SK-N-SH treated with all-trans-retinoic acid at 6 μM for 48 hours (cell line): ENCODE measurements around the gene LDLRAD2.

ENCODE experiments used
- ATAC-seq: fragments of 200-7000 bp; cut with Tn5 transposase; 3 replicates; pipeline ENCODE4 v1.9.1; 2020; ENCODE audit warnings: mild to moderate bottlenecking, moderate library complexity
- ARNTL ChIP-seq: fragments of 450-650 bp; formaldehyde crosslinking; IDR thresholded peaks from 2 replicates; pipeline ENCODE4 v1.5.0; 2020; ENCODE audit warnings: low read depth, mild to moderate bottlenecking, moderate library complexity, borderline replicate concordance
- BACH2 ChIP-seq: fragments of 250-450 bp; sonication (Bioruptor Pico); IDR thresholded peaks from 2 replicates; pipeline ENCODE4 v1.9.0; 2021; ENCODE audit warnings: mild to moderate bottlenecking, borderline replicate concordance
- CSDC2 ChIP-seq: fragments of 250-450 bp; sonication (Bioruptor Pico); IDR thresholded peaks from 2 replicates; pipeline ENCODE4 v1.5.0; 2020; ENCODE audit warnings: mild to moderate bottlenecking, moderate library complexity
- CSRNP3 ChIP-seq: fragments of 250-450 bp; sonication (Bioruptor Pico); IDR thresholded peaks from 2 replicates; pipeline ENCODE4 v1.5.1; 2021; ENCODE audit warnings: mild to moderate bottlenecking, moderate library complexity
- ESRRG ChIP-seq: fragments of 250-450 bp; sonication (Bioruptor Pico); IDR thresholded peaks from 2 replicates; pipeline ENCODE4 v1.6.1; 2021; ENCODE audit warnings: mild to moderate bottlenecking
- GLIS3 ChIP-seq: fragments of 250-450 bp; sonication (Bioruptor Pico); IDR thresholded peaks from 2 replicates; pipeline ENCODE4 v1.5.0; 2020; ENCODE audit warnings: mild to moderate bottlenecking, moderate library complexity
- ISL1 ChIP-seq: fragments of 250-450 bp; sonication (Bioruptor Pico); IDR thresholded peaks from 2 replicates; pipeline ENCODE4 v2.1.2; 2022; ENCODE audit warnings: mild to moderate bottlenecking, moderate library complexity
- OSR1 ChIP-seq: fragments of 250-450 bp; sonication (Bioruptor Pico); IDR thresholded peaks from 2 replicates; pipeline ENCODE4 v1.8.0; 2022; ENCODE audit warnings: moderate library complexity, mild to moderate bottlenecking, inconsistent platforms
- PPARA ChIP-seq: fragments of 250-450 bp; sonication (Bioruptor Pico); IDR thresholded peaks from 2 replicates; pipeline ENCODE4 v1.5.0; 2020; ENCODE audit warnings: mild to moderate bottlenecking, borderline replicate concordance
- RARB ChIP-seq: fragments of 250-450 bp; sonication (Bioruptor Pico); IDR thresholded peaks from 2 replicates; pipeline ENCODE4 v1.8.0; 2021; ENCODE audit warnings: mild to moderate bottlenecking, moderate library complexity
- SNAI2 ChIP-seq: fragments of 250-450 bp; sonication (Bioruptor Pico); IDR thresholded peaks from 2 replicates; pipeline ENCODE4 v1.5.0; 2020; ENCODE audit warnings: mild to moderate bottlenecking, moderate library complexity
- TCF4 ChIP-seq: fragments of 250-450 bp; sonication (Bioruptor Pico); IDR thresholded peaks from 2 replicates; pipeline ENCODE4 v1.8.0; 2021; ENCODE audit warnings: mild to moderate bottlenecking, moderate library complexity, borderline replicate concordance
- TOX ChIP-seq: fragments of 250-450 bp; sonication (Bioruptor Pico); IDR thresholded peaks from 2 replicates; pipeline ENCODE4 v1.8.0; 2021; ENCODE audit warnings: mild to moderate bottlenecking, moderate library complexity, borderline replicate concordance
- ZC3H10 ChIP-seq: fragments of 250-450 bp; sonication (Bioruptor Pico); IDR thresholded peaks from 2 replicates; pipeline ENCODE4 v1.5.1; 2021; ENCODE audit warnings: mild to moderate bottlenecking, moderate library complexity
- ZFP3 ChIP-seq: fragments of 250-450 bp; sonication (Bioruptor Pico); IDR thresholded peaks from 2 replicates; pipeline ENCODE4 v1.5.0; 2020; ENCODE audit warnings: mild to moderate bottlenecking, moderate library complexity
- ZFP30 ChIP-seq: fragments of 450-650 bp; formaldehyde crosslinking; IDR thresholded peaks from 2 replicates; pipeline ENCODE4 v1.5.0; 2022; ENCODE audit warnings: mild to moderate bottlenecking, moderate library complexity
- ZNF565 ChIP-seq: fragments of 450-650 bp; formaldehyde crosslinking; conservative IDR thresholded peaks from 2 replicates; pipeline ENCODE4 v1.5.0; 2020; ENCODE audit warnings: low read depth, mild to moderate bottlenecking, moderate library complexity
- ZNF70 ChIP-seq: fragments of 450-650 bp; formaldehyde crosslinking; IDR thresholded peaks from 2 replicates; pipeline ENCODE4 v1.5.0; 2020; ENCODE audit warnings: mild to moderate bottlenecking, moderate library complexity
- ZNF8 ChIP-seq: fragments of 450-650 bp; formaldehyde crosslinking; IDR thresholded peaks from 2 replicates; pipeline ENCODE4 v1.5.0; 2020; ENCODE audit warnings: mild to moderate bottlenecking, moderate library complexity
- TF ChIP-seq, protein P1 (sequence below): fragments of 250-450 bp; sonication (Bioruptor Pico); IDR thresholded peaks from 2 replicates; pipeline ENCODE4 v1.8.0; 2021; ENCODE audit warnings: low read depth, mild to moderate bottlenecking, moderate library complexity, borderline replicate concordance
- TF ChIP-seq, protein P2 (sequence below): fragments of 250-450 bp; sonication (Bioruptor Pico); IDR thresholded peaks from 2 replicates; pipeline ENCODE4 v1.5.1; 2020; ENCODE audit warnings: low read depth, mild to moderate bottlenecking, moderate library complexity

The LDLRAD2 gene

GRCh38 chr1:21845646-21846641 is 33.9 kb downstream of the LDLRAD2 start:
- no peak for TF ChIP-seq TCF4 (CRISPR knock-in tag)
- no peak for TF ChIP-seq OSR1
- TF ChIP-seq ISL1 (CRISPR knock-in tag) = no peak
- TF ChIP-seq SNAI2 = no peak
- TF ChIP-seq ZNF70 (CRISPR knock-in tag) = no peak
- no peak for TF ChIP-seq ZFP30 (CRISPR knock-in tag)
- no peak for ATAC-seq

GRCh38 chr1:21847223-21848205 is 35.4 kb downstream of the LDLRAD2 start:
- no peak for ATAC-seq
- TF ChIP-seq ESRRG (CRISPR knock-in tag) (no peak), GLIS3 (no peak), TOX (CRISPR knock-in tag) (no peak), ARNTL (CRISPR knock-in tag) (no peak), CSDC2 (CRISPR knock-in tag) (no peak), ZNF565 (no peak), TCF4 (CRISPR knock-in tag) (no peak), ZNF8 (CRISPR knock-in tag) (no peak)

- TF ChIP-seq TCF4 (CRISPR knock-in tag) (no peak), ESRRG (CRISPR knock-in tag) (no peak), RARB (CRISPR knock-in tag) (no peak), SNAI2 (no peak), ZC3H10 (CRISPR knock-in tag) (no peak), ZFP30 (CRISPR knock-in tag) (no peak), OSR1 (no peak), ZNF565 (no peak), PPARA (no peak), TOX (CRISPR knock-in tag) (no peak), CSRNP3 (CRISPR knock-in tag) (no peak), ZNF70 (CRISPR knock-in tag) (no peak), ZFP3 (CRISPR knock-in tag) (no peak), ISL1 (CRISPR knock-in tag) (no peak), ARNTL (CRISPR knock-in tag) (no peak)
- TF ChIP-seq, protein P1, sequence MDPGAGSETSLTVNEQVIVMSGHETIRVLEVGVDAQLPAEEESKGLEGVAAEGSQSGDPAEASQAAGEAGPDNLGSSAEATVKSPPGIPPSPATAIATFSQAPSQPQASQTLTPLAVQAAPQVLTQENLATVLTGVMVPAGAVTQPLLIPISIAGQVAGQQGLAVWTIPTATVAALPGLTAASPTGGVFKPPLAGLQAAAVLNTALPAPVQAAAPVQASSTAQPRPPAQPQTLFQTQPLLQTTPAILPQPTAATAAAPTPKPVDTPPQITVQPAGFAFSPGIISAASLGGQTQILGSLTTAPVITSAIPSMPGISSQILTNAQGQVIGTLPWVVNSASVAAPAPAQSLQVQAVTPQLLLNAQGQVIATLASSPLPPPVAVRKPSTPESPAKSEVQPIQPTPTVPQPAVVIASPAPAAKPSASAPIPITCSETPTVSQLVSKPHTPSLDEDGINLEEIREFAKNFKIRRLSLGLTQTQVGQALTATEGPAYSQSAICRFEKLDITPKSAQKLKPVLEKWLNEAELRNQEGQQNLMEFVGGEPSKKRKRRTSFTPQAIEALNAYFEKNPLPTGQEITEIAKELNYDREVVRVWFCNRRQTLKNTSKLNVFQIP = no peak
- TF ChIP-seq, protein P2, sequence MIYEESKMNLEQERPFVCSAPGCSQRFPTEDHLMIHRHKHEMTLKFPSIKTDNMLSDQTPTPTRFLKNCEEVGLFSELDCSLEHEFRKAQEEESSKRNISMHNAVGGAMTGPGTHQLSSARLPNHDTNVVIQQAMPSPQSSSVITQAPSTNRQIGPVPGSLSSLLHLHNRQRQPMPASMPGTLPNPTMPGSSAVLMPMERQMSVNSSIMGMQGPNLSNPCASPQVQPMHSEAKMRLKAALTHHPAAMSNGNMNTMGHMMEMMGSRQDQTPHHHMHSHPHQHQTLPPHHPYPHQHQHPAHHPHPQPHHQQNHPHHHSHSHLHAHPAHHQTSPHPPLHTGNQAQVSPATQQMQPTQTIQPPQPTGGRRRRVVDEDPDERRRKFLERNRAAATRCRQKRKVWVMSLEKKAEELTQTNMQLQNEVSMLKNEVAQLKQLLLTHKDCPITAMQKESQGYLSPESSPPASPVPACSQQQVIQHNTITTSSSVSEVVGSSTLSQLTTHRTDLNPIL (CRISPR knock-in tag) = no peak
These were observed 36.6 kb downstream of the LDLRAD2 start for GRCh38 chr1:21848524-21849174.

DNA sequence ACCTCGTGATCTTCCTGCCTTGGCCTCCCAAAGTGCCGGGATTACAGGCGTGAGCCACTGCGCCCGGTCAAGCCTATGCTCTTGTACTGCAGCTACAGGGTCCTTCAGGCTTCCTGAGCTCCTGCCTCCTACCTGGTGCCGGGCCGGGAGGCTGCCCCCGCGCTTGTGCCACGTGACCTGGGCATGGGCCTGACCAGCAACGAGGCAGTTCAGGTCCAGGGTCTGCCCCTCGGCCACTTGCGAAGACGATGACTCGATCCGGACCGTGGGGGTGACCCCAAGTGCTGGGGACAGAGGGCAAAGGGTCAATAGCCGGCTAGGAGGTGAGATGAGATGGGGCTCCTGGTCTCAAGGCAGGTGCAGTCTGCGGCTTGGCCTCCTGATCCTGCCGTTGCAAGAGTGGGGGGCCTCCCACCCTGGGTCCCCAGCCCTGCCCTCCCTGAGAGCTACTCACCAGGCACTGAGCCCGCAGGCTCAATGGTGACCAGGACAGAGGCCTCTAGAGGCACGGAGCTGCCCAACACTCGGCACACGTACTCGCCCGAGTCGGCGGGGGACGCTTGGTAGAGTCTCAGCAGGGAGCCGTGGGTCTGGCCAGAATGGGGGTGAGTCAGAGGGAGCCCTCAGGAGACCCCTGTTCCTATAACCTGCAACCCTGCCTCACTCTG is 38.0 kb downstream of the LDLRAD2 start:
- TF ChIP-seq, protein P2 (CRISPR knock-in tag) = no peak
- TF ChIP-seq ZNF565 = no peak
- TF ChIP-seq ZFP3 (CRISPR knock-in tag) = no peak
- TF ChIP-seq GLIS3 = no peak
- TF ChIP-seq TCF4 (CRISPR knock-in tag) = no peak
- TF ChIP-seq CSRNP3 (CRISPR knock-in tag) = no peak
- TF ChIP-seq, protein P1 = no peak
- no peak for TF ChIP-seq ISL1 (CRISPR knock-in tag)
- no peak for TF ChIP-seq RARB (CRISPR knock-in tag)
- no peak for TF ChIP-seq CSDC2 (CRISPR knock-in tag)
- no peak for TF ChIP-seq SNAI2
- no peak for TF ChIP-seq BACH2 (CRISPR knock-in tag)
- no peak for TF ChIP-seq ARNTL (CRISPR knock-in tag)
- ATAC-seq = no peak

More at GRCh38 chr1:21848524-21849174, 36.6 kb downstream of the LDLRAD2 start:
- ATAC-seq = no peak
